ENCODE data around the gene EIF1AD.

Gene EIF1AD, protein sequence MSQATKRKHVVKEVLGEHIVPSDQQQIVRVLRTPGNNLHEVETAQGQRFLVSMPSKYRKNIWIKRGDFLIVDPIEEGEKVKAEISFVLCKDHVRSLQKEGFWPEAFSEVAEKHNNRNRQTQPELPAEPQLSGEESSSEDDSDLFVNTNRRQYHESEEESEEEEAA

DNA sequence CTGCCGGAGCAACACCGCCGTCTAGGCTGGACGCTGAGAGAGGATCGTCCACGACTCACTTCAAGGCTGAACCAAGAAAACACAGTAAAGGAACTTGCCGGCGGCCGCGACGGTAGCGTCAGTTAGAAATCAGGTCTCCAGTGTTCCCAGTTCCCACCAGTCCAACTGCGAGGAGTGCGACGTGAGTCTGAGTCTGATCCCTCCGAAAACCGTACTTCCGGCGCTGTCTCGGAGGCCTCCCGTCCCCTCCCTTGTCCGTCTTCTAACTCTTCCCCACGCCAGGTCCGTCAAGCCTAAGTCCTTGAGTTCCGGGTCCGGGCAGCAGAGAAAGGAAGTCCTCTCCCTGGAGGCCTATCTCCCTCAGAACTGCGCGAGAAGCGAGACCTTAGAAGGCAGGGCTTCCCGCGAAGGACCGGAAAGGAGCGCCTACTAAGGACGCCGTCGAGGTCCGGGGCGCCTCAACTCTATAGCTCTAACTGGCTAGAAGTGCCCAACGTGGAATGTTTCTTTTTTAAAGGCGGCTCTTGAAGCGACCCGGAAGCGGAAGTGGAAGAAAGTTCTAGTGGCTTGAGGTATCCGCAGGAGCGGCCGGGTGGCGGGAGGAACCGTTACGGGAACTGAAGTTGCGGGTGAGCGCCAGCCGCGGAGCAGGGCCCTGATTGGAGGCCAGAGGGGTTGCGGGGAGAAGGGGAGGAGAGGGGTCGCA lies at the start of gene EIF1AD, which contains the start of gene BANF1:
Gene EIF1AD, minus strand, starts transcription at position 216 of the 706 bp plus-strand sequence. CDS start 1,768 bp downstream, outside the sequence.
Gene BANF1, plus strand, starts transcription at position 562 of the 706 bp plus-strand sequence. CDS start 748 bp downstream, outside the sequence.
- peak within 1 kb of the TSS; percentile 99 for H3K4me3 Mint-ChIP-seq
- ATAC-seq, result peak; percentile 94
- peaks cover 34% of the 10 kb centered on the region for H3K36me3 Mint-ChIP-seq
- H3K9me3 Mint-ChIP-seq, result no peaks in the 10 kb centered on the region
- peaks cover 44% of the 10 kb centered on the region for H3K4me1 Mint-ChIP-seq
- H3K27ac Mint-ChIP-seq, result peak within 1 kb of the TSS; percentile 95
- no peaks in the 10 kb centered on the region for H3K27me3 Mint-ChIP-seq

DNA sequence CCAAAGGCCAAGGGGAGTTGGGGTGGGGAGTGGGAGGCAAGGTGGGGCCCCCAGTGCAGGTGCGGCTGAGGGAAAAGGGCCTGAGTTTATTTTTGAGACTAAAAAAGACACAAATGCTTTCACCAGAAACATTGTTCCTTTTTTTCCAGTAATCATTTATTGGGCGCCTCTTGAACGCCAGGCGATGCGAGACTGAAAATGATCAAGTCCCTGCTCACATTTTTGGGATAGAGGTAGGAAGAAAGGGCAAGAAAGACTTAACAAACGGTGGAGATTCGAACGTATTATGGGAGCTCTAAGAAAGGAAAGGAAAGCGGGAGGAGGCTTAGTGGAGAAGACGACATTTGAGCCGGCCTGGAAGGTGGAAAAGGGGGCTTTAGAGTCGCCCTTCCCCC lies 49.4 kb upstream of the EIF1AD start:
- Mint-ChIP-seq H3K4me3 (peak overlapping the region; percentile 99), H3K4me1 (peaks cover 35% of the 10 kb centered on the region), H3K36me3 (peaks cover 26% of the 10 kb centered on the region), H3K27ac (peak overlapping the region; percentile 94), H3K27me3 (peaks cover 18% of the 10 kb centered on the region), H3K9me3 (no peaks in the 10 kb centered on the region)
- no peak for ATAC-seq

DNA sequence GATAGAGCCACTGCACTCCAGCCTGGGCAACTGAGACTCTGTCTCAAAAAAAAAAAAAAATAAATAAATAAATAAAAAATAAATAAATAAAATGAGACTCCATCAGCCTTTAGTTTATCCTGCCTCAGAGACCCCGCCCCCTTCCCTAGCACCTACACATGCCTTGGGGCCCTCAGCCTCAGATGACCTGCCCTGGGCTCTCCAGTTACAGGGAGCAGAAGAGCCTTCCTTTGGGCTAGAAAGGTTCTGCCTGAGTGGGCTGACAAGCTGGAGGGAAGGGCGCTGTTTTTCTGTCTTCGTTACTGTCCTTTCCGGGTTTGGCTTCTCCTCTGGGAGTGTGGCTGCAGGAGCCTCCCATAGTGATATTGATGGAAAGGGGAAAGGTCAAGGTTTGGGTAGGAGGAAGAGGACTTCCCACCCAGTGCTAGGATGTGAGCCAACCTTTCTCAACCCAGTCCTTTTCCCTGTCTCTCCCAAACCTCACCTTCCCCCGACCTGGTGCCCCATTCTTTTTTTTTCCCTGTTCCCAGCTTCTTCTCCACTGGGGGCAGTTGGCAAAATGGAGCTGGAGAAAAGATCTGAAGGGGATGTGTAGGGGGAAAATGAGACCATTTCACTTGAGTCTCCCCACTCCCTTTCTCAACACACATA lies 48.7 kb upstream of the EIF1AD start:
- H3K27me3 Mint-ChIP-seq, result peaks cover 18% of the 10 kb centered on the region
- H3K4me3 Mint-ChIP-seq, result peak overlapping the region; percentile 99
- H3K36me3 Mint-ChIP-seq, result peaks cover 19% of the 10 kb centered on the region
- no peak for ATAC-seq
- peaks cover 37% of the 10 kb centered on the region for H3K4me1 Mint-ChIP-seq
- H3K9me3 Mint-ChIP-seq, result no peaks in the 10 kb centered on the region
- peak overlapping the region; percentile 94 for H3K27ac Mint-ChIP-seq

DNA sequence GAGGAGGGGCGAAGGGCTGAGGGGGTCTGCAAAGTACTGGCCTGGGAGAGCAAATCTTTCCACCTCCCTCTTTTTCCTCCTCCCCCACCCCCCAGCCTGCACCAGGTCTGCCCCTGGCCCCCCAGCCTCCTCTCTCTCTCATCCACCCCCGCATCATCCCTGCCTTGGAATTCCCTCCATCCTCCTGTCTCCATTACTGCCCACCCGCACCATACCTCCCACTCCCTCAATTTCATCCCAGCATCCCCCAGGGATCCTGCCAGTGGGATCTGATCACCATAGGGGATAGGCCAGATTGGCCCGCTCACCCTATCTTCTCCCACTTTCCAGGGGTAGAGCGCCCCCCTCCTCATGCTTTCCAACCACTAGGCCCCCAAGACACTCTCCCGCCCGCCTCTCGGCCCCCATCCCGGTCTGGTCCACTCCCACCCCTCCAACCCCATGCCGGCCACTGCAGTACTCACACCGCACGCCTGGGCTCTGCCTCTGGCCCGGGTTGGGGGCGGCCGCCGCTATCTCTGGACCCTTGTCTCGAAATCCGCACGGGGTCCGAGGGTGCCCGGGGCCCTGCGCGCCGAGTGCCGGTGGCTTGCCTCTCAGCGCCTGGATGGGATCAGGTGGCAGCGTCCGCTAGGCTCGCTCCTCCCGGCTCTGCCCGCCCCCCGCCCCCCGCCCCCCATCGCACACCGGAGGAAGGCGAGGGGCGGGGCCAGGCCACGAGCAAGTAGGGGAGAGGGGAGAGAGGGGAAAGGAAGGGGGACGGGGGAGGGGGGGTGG lies 46.8 kb upstream of the EIF1AD start, which contains the start of gene GAL3ST3:
Gene GAL3ST3, minus strand, starts transcription at position 615 of the 777 bp plus-strand sequence. CDS start 3,746 bp downstream, outside the sequence.
- peak within 1 kb of the TSS; percentile 94 for H3K27ac Mint-ChIP-seq
- no peak for ATAC-seq
- peaks cover 47% of the 10 kb centered on the region for H3K4me1 Mint-ChIP-seq
- no peak within 1 kb of the TSS for H3K4me3 Mint-ChIP-seq
- H3K9me3 Mint-ChIP-seq, result no peaks in the 10 kb centered on the region
- peaks cover 5% of the 10 kb centered on the region for H3K36me3 Mint-ChIP-seq
- peaks cover 18% of the 10 kb centered on the region for H3K27me3 Mint-ChIP-seq

DNA sequence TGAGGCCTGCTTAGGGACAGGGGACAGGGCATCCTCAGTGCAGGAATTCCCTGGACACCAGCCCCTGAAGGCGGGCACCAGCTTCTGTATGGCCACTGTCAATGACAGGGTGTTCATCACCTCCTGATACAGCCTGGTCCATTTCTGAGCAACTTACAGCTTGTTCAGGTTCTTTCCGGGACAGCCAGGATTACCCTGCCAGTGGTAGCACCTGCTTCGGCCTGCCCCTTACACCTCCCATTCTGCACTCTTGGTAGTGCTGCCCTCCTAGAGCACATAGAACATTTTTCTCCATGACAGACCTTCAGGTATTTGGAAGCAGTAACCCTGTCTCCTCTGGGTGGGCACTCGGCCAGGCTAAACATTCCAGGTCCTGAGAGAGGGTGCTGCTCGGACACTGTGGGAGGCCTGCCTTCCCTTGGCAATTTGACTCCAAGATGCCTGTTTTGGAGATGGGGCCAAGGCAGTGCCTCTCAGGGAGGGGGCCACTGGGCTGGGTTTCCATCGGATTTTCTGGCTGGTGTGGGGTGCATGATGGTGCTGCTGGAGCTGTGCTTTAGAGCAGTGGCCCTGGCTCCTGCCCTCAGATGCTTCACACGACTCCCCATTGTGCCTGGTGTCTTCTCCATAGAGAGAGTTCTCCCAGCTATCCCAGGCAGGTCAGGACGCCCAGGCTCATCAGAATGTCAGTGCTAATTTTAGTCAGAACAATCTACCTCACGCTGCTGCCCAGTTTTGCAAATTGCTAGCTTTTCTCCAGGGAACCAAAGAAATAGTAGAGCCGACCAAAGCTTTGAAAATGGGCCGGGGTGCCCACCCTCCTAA lies 45.8 kb upstream of the EIF1AD start:
- H3K27ac Mint-ChIP-seq, result no peak overlapping the region
- peaks cover 5% of the 10 kb centered on the region for H3K36me3 Mint-ChIP-seq
- H3K4me3 Mint-ChIP-seq, result no peak overlapping the region
- H3K9me3 Mint-ChIP-seq, result no peaks in the 10 kb centered on the region
- H3K4me1 Mint-ChIP-seq, result peaks cover 40% of the 10 kb centered on the region
- peaks cover 18% of the 10 kb centered on the region for H3K27me3 Mint-ChIP-seq
- no peak for ATAC-seq

DNA sequence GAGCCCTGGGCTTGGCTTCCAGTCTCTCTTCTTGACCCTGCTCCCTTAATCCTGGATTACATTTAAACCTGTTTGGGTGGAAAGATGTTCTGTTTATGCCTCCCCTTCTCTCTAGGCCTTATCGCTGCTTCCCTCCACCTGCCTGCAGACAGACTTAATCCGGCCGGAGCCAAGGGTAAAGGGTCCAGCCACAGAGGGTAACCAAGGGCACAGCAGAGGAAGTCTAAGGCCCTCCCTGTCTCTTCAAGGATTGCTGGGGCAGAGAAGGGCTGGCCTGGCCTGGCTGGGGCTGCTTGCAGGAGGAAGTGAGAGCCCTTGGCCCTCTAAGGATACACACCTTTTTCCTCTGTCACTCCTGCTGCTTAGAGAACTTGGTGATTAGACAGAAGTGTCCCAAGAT lies 44.9 kb upstream of the EIF1AD start:
- Mint-ChIP-seq H3K9me3 (no peaks in the 10 kb centered on the region), H3K36me3 (no peaks in the 10 kb centered on the region), H3K27ac (no peak overlapping the region), H3K4me3 (no peak overlapping the region), H3K27me3 (peaks cover 18% of the 10 kb centered on the region), H3K4me1 (peaks cover 34% of the 10 kb centered on the region)
- no peak for ATAC-seq

DNA sequence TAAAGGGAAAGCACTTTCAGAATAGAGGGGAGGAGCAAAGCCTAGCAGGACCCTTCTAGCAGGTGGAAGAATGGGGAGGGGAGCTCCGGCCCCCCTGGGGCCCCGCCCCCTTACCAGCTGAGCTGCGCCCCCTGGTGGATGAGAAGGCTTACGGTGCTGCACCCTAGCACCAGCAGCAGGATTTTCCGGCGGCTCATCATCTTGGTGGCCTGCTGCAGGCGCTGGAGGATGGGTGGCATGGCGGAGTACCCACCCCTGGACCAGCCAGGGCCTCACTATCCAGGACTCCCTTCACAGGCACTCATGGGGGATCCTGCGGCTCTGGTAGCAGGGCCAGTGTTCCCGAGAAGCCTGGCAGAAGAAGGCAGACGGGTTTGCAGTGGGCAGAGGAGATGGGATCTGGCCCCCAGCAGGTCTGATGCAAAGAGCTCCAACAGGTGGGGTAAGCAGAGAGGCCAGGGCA lies 43.3 kb upstream of the EIF1AD start:
- Mint-ChIP-seq H3K27ac (no peak overlapping the region), H3K36me3 (no peaks in the 10 kb centered on the region), H3K9me3 (no peaks in the 10 kb centered on the region), H3K27me3 (peaks cover 18% of the 10 kb centered on the region), H3K4me3 (peak overlapping the region; percentile 45), H3K4me1 (peaks cover 23% of the 10 kb centered on the region)
- peak; percentile 90 for ATAC-seq

DNA sequence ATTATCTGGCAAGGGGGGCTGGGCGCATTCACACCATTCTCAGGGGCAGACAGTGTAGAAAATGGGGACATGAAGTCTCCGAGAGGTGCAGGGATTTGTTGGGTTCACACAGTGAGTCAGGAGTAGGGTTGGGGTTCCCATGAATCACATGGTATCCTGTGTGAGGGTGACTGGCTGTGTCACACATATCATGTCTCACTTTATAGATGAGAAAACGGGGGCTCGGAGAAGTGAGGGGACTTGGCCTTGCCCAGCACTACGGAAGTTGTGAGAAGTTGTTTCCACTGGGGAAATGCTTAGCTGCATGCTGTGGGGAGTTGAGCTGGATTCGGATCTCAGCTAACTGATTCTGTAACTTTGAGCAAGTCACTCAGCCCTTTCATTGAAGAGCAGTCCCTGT lies 42.8 kb upstream of the EIF1AD start:
- H3K9me3 Mint-ChIP-seq, result no peaks in the 10 kb centered on the region
- H3K27ac Mint-ChIP-seq, result no peak overlapping the region
- peaks cover 16% of the 10 kb centered on the region for H3K27me3 Mint-ChIP-seq
- H3K36me3 Mint-ChIP-seq, result no peaks in the 10 kb centered on the region
- peak overlapping the region; percentile 45 for H3K4me3 Mint-ChIP-seq
- peak; percentile 2 for ATAC-seq
- peaks cover 22% of the 10 kb centered on the region for H3K4me1 Mint-ChIP-seq

DNA sequence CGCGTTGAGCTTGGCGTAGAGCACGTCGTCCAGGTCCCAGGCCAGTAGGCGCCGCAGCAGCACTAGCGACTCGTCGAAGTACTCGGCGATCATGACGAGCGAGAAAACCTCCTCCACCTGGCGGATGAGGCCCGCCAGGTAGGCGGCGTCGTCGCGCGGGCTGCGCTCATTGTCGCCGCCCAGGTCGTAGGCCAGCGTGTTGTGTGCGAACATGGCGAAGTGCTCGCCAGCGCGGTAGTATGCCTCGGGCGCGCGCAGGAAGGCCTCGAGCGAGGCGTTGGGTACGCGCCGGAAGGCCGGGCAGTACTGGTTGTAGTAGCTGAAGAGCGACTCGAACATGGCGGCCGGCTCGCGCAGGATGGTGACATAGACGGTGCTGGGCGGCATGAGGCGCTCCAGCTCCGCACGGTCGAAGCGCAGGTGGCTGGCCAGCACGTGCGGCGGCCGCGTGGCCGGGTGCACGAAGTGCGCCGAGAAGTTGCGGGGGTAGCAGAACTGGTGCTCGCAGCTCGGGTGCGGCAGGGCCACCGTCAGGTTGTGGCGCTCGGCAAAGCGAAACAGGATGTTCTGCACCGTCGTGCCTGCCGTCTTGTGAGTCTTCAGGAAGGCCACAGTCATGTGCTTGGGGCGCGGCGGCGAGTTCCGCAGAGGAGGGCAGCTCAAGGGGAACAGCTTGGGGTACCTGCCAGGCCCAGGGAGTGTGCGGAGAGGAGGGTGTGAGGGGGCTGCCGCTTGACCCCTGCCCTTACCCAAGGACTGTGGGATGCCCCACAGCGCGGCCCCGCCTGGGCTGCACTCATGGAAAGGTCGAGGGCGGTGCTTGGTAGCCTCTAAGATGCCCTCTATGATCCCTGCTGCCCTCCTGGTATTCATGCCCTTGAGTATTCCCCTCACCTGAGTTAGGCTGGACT lies 41.3 kb upstream of the EIF1AD start:
- H3K27me3 Mint-ChIP-seq, result peaks cover 1% of the 10 kb centered on the region

DNA sequence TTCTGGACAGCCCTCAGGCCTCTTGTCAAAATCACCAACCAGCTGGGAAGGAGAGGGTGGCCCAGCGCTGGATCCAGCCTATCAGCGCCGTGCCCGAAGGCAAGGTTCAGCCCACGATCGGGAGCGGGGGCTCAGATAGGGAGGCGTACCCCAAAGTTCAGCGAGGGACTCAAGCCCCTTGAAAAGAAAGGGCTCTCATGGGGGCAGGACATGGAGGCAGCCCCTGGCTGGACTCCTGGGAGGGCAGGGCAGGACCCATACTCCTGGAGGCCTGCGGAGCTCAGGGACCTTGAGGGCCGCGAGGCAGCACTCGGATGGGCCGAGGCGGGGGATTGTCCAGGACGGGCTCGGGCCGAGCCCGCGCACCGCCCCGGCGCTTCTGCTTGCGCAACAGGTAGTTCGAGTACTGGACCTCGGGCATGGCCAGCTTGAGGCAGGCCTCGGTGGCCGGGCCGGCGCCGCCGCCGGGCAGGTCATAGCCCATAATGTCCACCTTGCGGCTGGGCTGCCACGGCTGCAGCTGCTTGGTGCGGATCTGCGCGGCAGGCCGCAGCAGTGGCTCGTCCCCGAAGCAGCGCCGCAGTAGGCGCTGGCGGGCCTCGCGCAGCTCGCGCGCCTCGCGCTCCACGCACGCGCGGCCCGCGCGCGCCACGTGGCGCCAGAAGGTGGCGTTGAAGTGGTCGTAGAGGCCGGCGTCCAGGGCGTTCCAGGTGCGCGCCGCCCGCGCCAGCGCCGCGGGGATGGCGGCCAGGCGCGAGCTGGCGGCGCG lies 40.5 kb upstream of the EIF1AD start:
- peaks cover 17% of the 10 kb centered on the region for H3K4me1 Mint-ChIP-seq
- no peak overlapping the region for H3K4me3 Mint-ChIP-seq
- H3K27ac Mint-ChIP-seq, result no peak overlapping the region
- no peaks in the 10 kb centered on the region for H3K9me3 Mint-ChIP-seq
- H3K27me3 Mint-ChIP-seq, result no peaks in the 10 kb centered on the region
- no peak for ATAC-seq
- no peaks in the 10 kb centered on the region for H3K36me3 Mint-ChIP-seq

More for the DNA sequence above, 41.3 kb upstream of the EIF1AD start:
- H3K36me3 Mint-ChIP-seq, result no peaks in the 10 kb centered on the region
- no peak overlapping the region for H3K27ac Mint-ChIP-seq
- no peaks in the 10 kb centered on the region for H3K9me3 Mint-ChIP-seq
- H3K4me3 Mint-ChIP-seq, result no peak overlapping the region
- no peak for ATAC-seq
- peaks cover 17% of the 10 kb centered on the region for H3K4me1 Mint-ChIP-seq

DNA sequence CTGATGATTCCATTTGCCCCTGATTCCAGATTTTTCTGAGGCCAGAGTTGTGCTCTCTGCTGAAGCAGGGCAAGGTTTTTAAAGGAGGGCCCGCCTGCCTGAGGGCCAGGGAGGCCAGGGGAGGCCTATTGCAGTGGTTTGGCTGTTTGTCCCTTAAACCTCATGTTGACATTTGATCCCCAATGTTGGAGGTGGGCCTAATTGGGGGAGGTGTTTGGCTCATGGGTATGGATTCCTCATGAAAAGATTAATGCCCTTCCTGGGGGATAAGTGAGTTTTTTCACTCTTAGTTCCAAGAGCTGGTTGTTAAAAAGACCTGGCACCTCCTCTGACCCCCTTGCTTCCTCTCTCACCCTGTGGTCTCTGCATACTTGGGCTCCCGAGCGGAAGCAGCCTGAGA lies 37.8 kb upstream of the EIF1AD start:
- Mint-ChIP-seq H3K27me3 (no peaks in the 10 kb centered on the region), H3K9me3 (no peaks in the 10 kb centered on the region), H3K4me1 (peaks cover 4% of the 10 kb centered on the region), H3K27ac (no peak overlapping the region), H3K4me3 (no peak overlapping the region), H3K36me3 (no peaks in the 10 kb centered on the region)
- no peak for ATAC-seq

DNA sequence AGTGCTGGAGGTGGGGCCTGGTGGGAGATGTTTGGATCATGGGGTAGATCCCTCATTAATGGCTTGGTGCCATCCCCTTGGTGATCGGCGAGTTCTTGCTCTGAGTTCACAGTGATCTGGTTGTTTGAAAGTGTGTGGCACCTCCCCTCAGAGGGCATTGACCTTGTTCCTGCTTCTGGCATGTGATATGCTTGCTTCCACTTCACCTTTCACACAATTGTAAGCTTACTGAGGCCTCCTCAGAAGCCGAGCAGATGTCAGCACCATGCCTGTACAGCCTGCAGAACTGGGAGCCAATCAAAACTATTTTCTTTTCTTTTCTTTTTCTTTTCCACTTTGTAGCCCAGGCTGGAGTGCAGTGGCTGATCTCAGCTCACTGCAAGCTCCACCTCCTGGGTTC lies 35.4 kb upstream of the EIF1AD start:
- no peaks in the 10 kb centered on the region for H3K9me3 Mint-ChIP-seq
- no peaks in the 10 kb centered on the region for H3K27me3 Mint-ChIP-seq
- H3K4me1 Mint-ChIP-seq, result no peaks in the 10 kb centered on the region
- no peak overlapping the region for H3K27ac Mint-ChIP-seq
- H3K4me3 Mint-ChIP-seq, result no peak overlapping the region
- H3K36me3 Mint-ChIP-seq, result no peaks in the 10 kb centered on the region
- no peak for ATAC-seq

DNA sequence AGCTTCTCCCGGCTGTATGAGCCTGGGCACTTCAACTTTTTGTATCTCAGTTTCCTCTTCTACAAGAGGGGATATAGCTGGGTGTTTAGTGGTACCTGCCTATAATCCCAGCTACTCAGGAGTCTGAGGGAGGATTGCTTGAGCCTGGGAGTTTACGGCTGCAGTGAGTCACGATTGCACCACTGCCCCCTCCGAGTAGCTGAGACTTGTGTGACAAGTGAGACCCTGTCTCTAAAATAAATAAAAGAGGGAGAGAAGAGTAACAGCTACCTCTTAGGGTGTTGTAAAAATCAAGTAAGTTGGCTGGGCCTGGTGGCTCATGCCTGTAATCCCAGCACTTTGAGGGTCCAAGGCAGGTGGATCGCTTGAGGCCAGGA lies 34.4 kb upstream of the EIF1AD start:
- Mint-ChIP-seq H3K4me3 (no peak overlapping the region), H3K27ac (no peak overlapping the region), H3K4me1 (no peaks in the 10 kb centered on the region), H3K36me3 (no peaks in the 10 kb centered on the region), H3K27me3 (no peaks in the 10 kb centered on the region), H3K9me3 (no peaks in the 10 kb centered on the region)
- no peak for ATAC-seq

Measured in stimulated activated memory B cell treated with anti-CD40 and anti-IgM and Interleukin-4, amounts not matched to agents 10 μg/mL and 1 μg/mL and 100 μg/mL, for 72 hours (primary cell).